HG02943 (cell line): ENCODE data around the gene NLGN3.
A peak's percentile ranks its signal among the peaks of the same experiment; 100 is the strongest.

ENCODE experiments used
- ATAC-seq: cut with Tn5 transposase; IDR thresholded peaks from one replicate; pipeline ENCODE4 v1.9.1; 2021; ENCODE audit warnings: mild to moderate bottlenecking, low read depth, moderate library complexity; ENCODE audit not compliant: unreplicated experiment

NLGN3 gene

GRCh38 chrX:71118032-71118984 is 26.3 kb upstream of the NLGN3 start, which contains the start of gene MED12:
MED12 (plus strand) TSS chrX:71118596; CDS start chrX:71118755, 159 bp downstream.
- ATAC-seq: peak; percentile 76

- no peak for ATAC-seq
These were observed 25.6 kb upstream of the NLGN3 start for GRCh38 chrX:71118985-71119535.

GRCh38 chrX:71128166-71128833 is 16.3 kb upstream of the NLGN3 start:
- ATAC-seq: no peak

GRCh38 chrX:71128915-71129765 is 15.5 kb upstream of the NLGN3 start:
- peak; percentile 69 for ATAC-seq

GRCh38 chrX:71131510-71131909 is 13.1 kb upstream of the NLGN3 start:
- no peak for ATAC-seq

GRCh38 chrX:71140440-71140839 is 4.2 kb upstream of the NLGN3 start:
- no peak for ATAC-seq

GRCh38 chrX:71143508-71143907 is 1.1 kb upstream of the NLGN3 start:
- ATAC-seq: no peak

- no peak for ATAC-seq
These were observed 3.0 kb downstream of the NLGN3 start for GRCh38 chrX:71147496-71148277.

GRCh38 chrX:71148278-71148663 is 3.6 kb downstream of the NLGN3 start:
- no peak for ATAC-seq

GRCh38 chrX:71151366-71151765 is 6.7 kb downstream of the NLGN3 start:
- ATAC-seq: no peak

- no peak for ATAC-seq
These were observed 9.6 kb downstream of the NLGN3 start for GRCh38 chrX:71154196-71154595.

GRCh38 chrX:71154641-71155040 is 10.0 kb downstream of the NLGN3 start:
- no peak for ATAC-seq

- ATAC-seq: no peak
These were observed 14.0 kb downstream of the NLGN3 start for GRCh38 chrX:71158603-71159002.

- ATAC-seq: no peak
These were observed 14.7 kb downstream of the NLGN3 start for GRCh38 chrX:71159335-71159734.

- ATAC-seq: no peak
These were observed 15.8 kb downstream of the NLGN3 start for GRCh38 chrX:71160475-71160874.

GRCh38 chrX:71162981-71163380 is 18.3 kb downstream of the NLGN3 start:
- no peak for ATAC-seq

- ATAC-seq: no peak
These were observed 19.4 kb downstream of the NLGN3 start for GRCh38 chrX:71164071-71164470.

GRCh38 chrX:71166461-71166860 is 21.8 kb downstream of the NLGN3 start:
- no peak for ATAC-seq

GRCh38 chrX:71167031-71167781 is 22.6 kb downstream of the NLGN3 start:
- ATAC-seq: no peak
